Measurements from ENCODE around the gene TNPO3.

TNPO3 gene

DNA sequence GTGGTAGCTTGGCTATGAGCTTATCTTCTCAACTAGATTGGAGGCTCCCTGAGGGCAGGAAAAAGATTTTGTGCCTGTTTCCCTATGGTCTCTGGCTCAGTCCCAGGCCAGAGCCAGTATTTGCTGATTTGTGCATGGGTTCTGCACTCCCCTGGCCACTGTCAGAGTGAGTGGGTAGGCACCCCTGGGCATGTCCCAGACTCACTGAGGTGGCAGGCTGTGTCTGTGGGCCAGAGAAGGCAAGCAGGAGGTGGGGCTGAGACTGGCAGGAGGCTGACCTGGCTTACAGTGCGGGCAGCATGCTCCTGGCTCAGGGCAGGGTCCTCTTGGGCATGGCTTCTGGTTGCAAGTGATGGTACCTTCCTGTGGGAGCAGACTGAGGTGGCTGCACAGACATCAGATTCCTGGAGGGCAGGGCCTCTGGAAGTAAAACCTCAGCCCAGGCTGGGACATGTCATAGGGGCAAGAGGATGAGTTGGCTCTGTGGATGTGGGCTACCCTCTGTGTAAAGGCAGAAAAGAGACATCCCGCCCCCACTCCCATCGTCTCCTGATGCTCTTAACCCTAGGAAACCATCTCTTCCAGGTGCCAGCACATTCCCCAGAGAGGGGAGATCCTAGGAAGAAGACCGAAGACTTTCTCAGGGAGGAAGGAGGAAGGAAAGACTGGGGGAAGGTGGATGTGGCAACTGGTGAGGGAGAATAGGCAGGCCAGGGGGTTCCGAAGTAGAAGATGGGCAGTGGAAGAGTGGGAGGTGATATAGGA, 148.7 kb downstream of the TNPO3 start:
- DNase-seq (ENCODE audit: low read depth): no peak

GRCh38 chr7:128904381-128905197, 150.3 kb downstream of the TNPO3 start:
- DNase-seq (ENCODE audit: low read depth): no peak
